ENCODE data around the gene MIA.

The MIA gene

GRCh38 chr19:40777645-40777936 lies 2.3 kb downstream of the MIA start:
- no peak for TF ChIP-seq EZH2 (IDR thresholded peaks at IDR 0.05; ENCODE audit: borderline replicate concordance, low read length)
- no peak for TF ChIP-seq CTCF (IDR thresholded peaks at IDR 0.05; ENCODE audit: low read length)
- Histone ChIP-seq H4K20me1 (ENCODE audit: insufficient read depth, low read length) (no peaks in the 10 kb centered on the region), H3F3A (ENCODE audit: insufficient read depth, low read length) (no peaks in the 10 kb centered on the region), H3K27me3 (ENCODE audit: insufficient read depth, low read length) (no peaks in the 10 kb centered on the region), H3K4me2 (ENCODE audit: low read length) (peak overlapping the region; percentile 85), H3K79me2 (ENCODE audit: insufficient read depth, low read length) (no peaks in the 10 kb centered on the region), H3K4me1 (ENCODE audit: insufficient read depth, low read length, severe bottlenecking) (peaks cover 52% of the 10 kb centered on the region), H2AFZ (ENCODE audit: low read length) (no peak overlapping the region), H3K9ac (ENCODE audit: low read length) (peak overlapping the region; percentile 86), H3K4me3 (ENCODE audit: low read depth, low read length, poor library complexity, severe bottlenecking) (peak overlapping the region; percentile 73), H3K27ac (ENCODE audit: low read depth, low read length, poor library complexity, severe bottlenecking) (peak overlapping the region; percentile 99), H3K36me3 (ENCODE audit: insufficient read depth, low read length) (peaks cover 7% of the 10 kb centered on the region; the same call in 1 of the 2 replicates), H3K9me2 (ENCODE audit: low read depth, low read length) (no peaks in the 10 kb centered on the region), H3K9me3 (ENCODE audit: low read length) (no peaks in the 10 kb centered on the region)

DNA sequence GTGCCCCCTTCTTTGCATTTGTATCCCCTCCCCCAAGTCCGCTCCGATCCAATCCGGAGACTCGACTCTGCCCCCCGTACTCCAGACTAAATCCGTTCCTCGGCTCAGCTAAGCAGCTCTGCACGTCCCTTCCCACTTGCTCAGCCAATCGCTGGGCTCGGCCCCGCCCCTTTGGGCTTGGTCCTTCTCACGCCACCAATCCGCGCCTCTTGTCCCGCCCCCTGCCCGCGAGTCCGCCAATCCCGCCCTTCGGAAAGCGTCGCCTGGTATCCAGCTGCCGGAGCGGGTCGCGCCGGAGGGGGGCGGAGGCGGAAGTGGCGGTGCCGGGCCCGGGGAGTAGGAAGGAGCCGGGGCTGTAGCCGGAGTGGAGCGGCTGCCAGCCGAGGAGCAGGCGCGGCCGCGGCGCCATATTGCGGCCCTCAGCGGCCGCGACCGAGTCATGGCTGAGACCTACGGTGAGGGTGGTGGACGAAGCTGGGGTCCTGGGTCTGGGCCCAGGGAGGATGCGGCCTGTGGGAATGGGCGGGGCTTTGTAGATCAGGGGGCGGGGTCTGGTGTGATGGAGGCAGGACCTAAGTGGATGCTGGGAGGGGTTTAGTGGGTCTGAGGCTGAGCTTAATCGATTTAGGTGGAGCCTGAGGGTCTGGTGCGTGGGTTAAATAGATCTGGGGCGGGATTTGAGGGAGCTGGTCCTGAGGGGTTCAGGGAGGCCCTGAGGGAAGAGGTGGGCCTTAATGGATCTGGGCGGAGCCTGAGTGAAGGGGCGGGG lies 2.8 kb downstream of the MIA start, which contains the start of gene RAB4B:
Gene RAB4B, plus strand, starts transcription at position 311 of the 769 bp plus-strand sequence. Its CDS starts 129 bp downstream, at position 440.
- peak within 1 kb of the TSS; percentile 73 for H3K4me3 ChIP-seq (ENCODE audit: low read depth, low read length, poor library complexity, severe bottlenecking)
- TF ChIP-seq CTCF (IDR thresholded peaks at IDR 0.05; ENCODE audit: low read length): no peak
- no peak for TF ChIP-seq EZH2 (IDR thresholded peaks at IDR 0.05; ENCODE audit: borderline replicate concordance, low read length)
- H4K20me1 ChIP-seq (ENCODE audit: insufficient read depth, low read length): no peaks in the 10 kb centered on the region
- H2AFZ ChIP-seq (ENCODE audit: low read length): no peak within 1 kb of the TSS
- no peaks in the 10 kb centered on the region for H3K9me2 ChIP-seq (ENCODE audit: low read depth, low read length)
- H3K27me3 ChIP-seq (ENCODE audit: insufficient read depth, low read length): no peaks in the 10 kb centered on the region
- H3K4me2 ChIP-seq (ENCODE audit: low read length): peak within 1 kb of the TSS; percentile 85
- peak within 1 kb of the TSS; percentile 86 for H3K9ac ChIP-seq (ENCODE audit: low read length)
- H3K27ac ChIP-seq (ENCODE audit: low read depth, low read length, poor library complexity, severe bottlenecking): peak within 1 kb of the TSS; percentile 99
- H3K36me3 ChIP-seq (ENCODE audit: insufficient read depth, low read length): peaks cover 7% of the 10 kb centered on the region; the same call in 1 of the 2 replicates
- peaks cover 50% of the 10 kb centered on the region for H3K4me1 ChIP-seq (ENCODE audit: insufficient read depth, low read length, severe bottlenecking)
- no peaks in the 10 kb centered on the region for H3K9me3 ChIP-seq (ENCODE audit: low read length)
- H3F3A ChIP-seq (ENCODE audit: insufficient read depth, low read length): no peaks in the 10 kb centered on the region
- no peaks in the 10 kb centered on the region for H3K79me2 ChIP-seq (ENCODE audit: insufficient read depth, low read length)

GRCh38 chr19:40778706-40779284 lies 3.5 kb downstream of the MIA start:
- Histone ChIP-seq H3K9me2 (ENCODE audit: low read depth, low read length) (no peaks in the 10 kb centered on the region), H2AFZ (ENCODE audit: low read length) (no peak overlapping the region), H3K36me3 (ENCODE audit: insufficient read depth, low read length) (peaks cover 8% of the 10 kb centered on the region), H3F3A (ENCODE audit: insufficient read depth, low read length) (no peaks in the 10 kb centered on the region), H3K4me1 (ENCODE audit: insufficient read depth, low read length, severe bottlenecking) (peaks cover 43% of the 10 kb centered on the region), H3K9me3 (ENCODE audit: low read length) (no peaks in the 10 kb centered on the region), H4K20me1 (ENCODE audit: insufficient read depth, low read length) (no peaks in the 10 kb centered on the region), H3K4me3 (ENCODE audit: low read depth, low read length, poor library complexity, severe bottlenecking) (peak overlapping the region; percentile 73), H3K79me2 (ENCODE audit: insufficient read depth, low read length) (no peaks in the 10 kb centered on the region), H3K9ac (ENCODE audit: low read length) (peak overlapping the region; percentile 82), H3K27ac (ENCODE audit: low read depth, low read length, poor library complexity, severe bottlenecking) (peak overlapping the region; percentile 99), H3K4me2 (ENCODE audit: low read length) (peak overlapping the region; percentile 82), H3K27me3 (ENCODE audit: insufficient read depth, low read length) (no peaks in the 10 kb centered on the region)
- TF ChIP-seq EZH2 (IDR thresholded peaks at IDR 0.05; ENCODE audit: borderline replicate concordance, low read length) (no peak), CTCF (IDR thresholded peaks at IDR 0.05; ENCODE audit: low read length) (no peak)

Measured in OCI-LY1 (cell line).